DMS153 treated with DMSO at 0.1 percent for 48 hours (cell line): ENCODE results near the gene SOX30.

ENCODE experiments used
- DNase-seq: peaks from one replicate; lab custom pipeline; 2025; ENCODE audit not compliant: unreplicated experiment; lab: John Stamatoyannopoulos, UW

The SOX30 gene

DNA sequence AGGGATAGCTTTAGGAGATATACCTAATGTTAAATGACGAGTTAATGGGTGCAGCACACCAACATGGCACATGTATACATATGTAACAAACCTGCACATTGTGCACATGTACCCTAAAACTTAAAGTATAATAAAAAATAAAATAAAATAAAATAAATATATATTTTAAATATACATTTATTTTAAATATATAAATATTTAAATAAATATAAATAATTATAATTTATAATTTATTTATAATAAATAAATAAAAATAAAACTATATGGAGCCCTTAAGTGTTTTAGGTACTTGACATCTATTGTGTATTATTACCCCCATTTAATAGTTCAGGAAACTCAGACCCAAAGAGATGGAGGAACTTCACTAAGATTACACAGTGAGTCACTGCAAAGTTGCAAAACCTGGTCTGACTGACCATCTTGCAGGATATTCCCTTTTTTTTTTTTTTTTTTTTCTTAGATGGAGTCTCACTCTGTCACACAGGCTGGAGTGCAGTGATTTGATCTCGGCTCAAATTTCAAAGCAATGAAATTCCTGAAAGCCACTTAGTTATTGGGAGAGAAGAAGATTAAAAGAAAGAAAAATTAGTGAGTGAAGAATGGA lies 13.3 kb upstream of the SOX30 start:
- no peak for DNase-seq

DNA sequence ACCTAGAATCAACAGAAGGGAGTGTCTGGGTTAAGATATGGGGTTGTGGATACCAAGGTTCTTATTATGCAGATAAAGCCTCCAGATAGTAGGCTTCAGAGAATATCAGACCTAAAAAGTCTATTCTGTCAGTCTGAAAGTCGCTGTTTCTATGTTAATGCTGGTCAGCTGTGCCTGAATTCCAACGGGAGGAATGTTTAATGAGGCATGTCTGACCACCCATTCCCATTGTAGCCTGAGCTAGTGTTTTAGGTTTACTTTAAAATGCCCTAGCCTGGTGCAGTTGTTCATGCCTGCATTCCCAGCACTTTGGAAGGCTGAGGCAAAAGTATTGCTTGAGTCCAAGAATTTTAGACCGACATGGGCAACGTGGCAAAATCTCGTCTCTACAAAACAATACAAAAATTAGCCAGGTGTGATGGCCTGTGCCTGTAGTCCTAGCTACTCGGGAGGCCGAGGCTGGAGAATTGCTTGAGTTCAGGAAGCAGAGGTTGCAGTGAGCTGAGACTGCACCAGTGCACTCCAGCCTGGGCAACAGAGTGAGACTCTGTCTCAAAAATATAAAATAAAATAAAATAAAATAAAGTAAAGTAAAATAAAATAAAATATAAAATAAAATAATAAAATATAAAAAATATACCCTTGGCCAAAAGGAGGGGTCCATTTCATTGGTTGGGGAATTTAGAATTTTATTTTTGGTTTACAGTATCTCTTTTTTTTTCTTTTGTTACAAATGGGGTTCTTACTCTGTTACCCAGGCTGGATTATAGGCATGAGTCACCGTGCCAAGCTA lies 7.8 kb upstream of the SOX30 start:
- DNase-seq = no peak

DNA sequence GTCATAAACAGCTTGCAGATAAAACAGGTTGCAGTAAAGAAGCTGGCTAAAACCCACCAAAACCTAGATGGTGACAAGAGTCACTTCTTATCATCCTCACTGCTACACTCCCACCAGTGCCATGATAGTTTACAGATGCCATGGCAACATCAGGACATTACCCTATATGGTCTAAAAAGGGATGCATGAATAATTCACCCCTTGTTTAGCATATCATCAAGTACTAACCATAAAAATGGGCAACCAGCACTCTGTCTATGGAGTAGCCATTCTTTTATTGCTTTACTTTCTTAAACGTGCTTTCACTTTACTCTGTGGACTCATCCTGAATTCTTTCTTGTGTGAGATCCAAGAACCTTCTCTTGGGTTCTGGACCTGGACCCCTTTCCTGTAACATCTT lies 6.7 kb upstream of the SOX30 start:
- no peak for DNase-seq

DNA sequence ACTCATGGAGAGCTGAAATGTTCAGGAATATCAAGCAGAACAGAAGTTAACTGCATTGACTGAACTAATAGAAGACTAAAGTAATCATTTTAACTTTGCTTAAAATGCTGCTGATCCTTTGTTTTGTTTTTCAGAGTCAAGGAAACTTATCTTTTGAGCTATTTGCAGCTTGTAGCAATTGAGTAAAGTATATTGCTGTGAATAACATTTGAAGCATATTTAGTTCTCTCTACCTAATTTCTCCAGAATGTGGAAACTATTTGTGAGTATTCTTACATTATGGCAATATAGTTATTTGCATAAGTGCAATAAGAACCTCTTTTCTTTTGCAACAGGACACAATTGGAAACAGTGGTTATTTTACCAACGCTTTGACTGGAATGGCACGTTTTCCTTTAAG lies 5.3 kb upstream of the SOX30 start:
- DNase-seq = no peak

DNA sequence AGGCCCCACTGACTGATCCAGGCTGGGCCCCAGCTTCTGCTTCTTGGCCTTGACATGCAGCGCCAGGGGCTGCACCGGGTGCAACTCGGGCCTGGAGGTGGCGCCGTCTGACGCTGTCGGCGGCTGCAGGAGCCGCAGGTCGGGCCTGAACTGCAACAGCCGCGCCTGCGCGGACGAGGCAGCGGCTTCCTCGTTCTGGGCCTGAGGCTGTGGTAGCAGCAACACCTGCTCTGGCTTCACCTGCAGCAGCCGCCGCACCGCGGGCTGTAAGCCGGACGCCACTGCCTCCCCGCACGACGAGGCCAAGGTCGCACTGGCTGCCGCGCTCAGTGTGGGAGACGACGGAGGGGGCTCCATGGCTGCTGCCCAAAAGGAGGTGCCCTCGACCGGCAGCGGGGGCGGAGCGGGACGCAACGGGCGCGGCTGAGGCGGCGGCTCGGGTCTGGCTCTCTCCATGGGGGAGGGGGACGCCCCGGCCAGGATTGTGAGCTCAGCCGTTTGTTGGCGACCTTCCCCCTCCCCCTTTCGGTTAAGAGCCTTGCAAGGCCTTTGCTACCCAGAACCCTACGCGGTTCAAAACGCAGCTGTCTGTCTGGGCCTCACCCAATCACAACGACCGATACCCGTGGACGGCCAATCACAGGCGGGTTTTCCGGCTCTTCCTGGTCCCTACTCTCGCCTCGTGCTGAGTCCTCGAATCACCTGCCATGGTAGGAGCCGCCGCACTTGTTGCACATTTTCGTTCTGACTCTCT lies 438 bp downstream of the SOX30 start:
- peak; percentile 54 for DNase-seq

DNA sequence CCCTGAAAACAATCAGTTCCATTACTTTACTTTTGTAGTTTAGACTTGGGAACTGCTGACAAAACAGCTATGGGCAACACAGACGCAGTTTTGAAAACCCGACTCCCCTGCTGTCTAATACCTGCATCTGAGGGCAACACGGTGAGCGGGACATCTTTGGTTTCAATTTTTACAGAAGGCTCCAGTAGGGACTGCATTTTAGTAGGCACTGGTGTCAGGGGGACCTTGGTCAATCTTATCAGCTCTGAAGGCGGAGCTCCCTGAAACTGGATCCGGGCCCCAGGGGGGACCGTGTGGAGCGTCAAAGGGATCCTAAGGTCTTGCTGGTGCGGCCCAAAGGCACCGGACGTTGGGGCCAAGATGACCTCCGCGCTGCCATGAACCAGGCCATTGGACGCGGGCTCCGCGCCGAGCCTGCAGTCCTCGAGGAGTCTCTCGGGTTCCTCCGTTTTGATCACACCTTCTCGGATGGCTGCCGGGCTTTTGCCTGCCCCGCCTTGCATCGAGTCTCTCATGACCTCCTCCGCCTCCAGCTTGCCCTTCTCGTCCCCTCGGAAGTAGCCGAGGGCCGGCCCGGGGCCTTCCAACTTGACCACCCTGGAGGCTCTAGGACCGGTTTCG lies 1.1 kb downstream of the SOX30 start:
- DNase-seq = peak; percentile 3

DNA sequence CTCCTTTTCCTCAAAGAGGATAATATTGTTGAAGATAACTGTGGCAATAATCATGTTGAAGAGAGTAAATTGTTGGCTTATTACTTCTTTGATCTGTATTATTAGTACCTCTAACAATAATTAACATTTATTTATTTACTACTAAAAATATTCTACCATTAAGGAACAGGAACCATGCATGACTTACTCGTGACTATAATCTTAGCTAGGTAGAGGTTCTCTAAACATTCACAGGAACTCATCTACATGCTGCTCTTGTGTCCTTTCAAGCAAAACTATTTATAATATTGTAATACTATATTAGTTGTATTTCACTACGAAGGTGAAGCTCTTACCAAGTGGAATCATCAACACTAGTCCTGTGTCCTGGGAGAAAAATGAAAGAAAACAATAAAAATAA lies 3.1 kb downstream of the SOX30 start:
- DNase-seq = no peak

DNA sequence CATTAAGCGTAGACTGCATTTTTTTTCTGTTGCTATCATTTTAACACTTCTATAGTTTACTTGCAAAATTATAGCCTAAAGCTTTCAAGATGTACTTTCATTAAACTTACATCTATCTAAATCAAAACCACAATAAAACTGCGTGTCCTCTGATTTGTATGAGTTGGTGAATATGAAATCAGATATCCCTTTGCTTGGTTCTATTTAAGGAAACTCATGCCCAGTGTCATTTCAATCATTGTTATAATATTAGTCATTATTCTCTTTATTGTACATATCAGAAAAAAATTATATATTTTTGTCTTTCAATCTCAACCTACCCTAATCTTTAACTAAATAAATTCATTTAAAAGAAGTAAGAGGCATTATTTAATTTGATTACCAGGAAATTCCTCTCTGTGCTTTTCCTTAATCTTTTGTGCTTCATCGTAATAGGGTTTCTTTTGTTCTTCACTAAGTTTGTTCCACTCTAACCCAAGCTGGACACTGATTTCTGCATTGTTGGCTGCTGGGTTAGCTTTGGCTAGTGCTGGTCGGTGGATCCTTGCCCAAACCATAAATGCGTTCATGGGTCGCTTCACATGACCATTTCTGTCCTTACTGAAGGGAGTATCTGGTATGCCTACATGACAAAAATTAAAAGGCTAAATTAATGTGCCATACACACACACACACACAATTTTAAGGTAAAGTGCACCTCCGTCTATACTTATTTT lies 3.8 kb downstream of the SOX30 start:
- no peak for DNase-seq

DNA sequence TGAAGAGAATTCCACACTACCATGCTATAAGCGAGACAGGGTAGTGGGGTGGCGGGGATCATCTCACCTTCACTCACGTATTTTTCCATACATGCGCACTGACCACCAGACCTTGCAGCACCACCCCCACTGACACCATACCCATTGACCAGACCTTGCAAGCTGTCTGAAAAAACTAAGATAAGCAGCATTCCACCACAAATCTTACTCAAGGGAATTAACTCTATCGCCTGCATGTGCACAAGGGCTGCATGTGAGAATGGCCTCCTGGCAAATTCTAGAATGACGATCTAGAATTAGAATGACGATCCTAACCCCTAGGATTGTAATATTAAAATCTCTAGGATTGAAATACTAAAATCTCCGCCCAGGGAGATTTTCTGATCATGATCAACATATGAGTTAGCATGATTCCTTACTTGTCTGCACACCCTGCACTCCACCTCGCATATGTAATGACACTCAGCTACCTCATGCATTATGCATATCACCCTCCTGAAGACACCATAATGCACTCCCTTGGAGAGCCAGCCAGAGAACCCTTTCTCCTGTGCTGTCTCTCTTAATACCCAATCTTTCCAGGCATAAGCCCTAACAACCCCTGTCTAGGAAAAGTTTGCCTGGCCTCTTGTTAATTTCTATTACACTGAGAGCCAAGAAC lies 11.7 kb downstream of the SOX30 start:
- no peak for DNase-seq

DNA sequence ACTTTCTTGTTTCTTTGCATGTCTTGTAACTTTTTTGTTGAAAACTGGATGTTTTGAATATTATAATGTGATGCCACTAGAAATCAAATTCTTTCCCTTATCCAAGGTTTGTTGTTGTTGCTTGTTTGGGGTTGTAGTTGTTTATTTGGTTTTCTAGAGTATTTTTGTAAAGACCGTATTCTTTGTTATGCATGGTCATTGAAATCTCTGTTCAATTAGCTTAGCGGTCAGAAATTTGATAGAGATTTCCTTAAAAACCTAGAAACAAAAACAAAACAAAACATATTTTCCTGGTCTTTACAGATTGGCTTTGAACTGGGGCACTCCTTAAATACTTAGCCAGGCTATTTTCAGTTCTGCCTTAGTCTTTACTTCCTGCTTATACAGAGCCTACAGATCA lies 21.9 kb downstream of the SOX30 start:
- DNase-seq = no peak

DNA sequence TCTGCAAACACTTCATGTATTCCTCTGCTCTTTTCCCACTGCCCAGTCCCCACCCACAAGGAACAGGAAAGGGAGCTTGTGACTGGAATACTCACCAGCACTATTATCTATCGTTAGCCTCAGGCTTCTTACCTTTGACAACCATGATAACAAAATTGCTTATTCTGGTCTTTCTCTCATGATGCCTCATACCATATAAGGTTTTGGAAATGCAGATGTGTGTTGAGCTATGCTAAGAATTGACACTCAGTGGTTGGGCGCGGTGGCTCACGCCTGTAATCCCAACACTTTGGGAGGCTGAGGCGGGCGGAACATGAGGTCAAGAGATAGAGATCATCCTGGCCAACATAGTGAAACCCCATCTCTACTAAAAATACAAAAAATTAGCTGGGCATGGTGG lies 25.4 kb downstream of the SOX30 start:
- DNase-seq = no peak

DNA sequence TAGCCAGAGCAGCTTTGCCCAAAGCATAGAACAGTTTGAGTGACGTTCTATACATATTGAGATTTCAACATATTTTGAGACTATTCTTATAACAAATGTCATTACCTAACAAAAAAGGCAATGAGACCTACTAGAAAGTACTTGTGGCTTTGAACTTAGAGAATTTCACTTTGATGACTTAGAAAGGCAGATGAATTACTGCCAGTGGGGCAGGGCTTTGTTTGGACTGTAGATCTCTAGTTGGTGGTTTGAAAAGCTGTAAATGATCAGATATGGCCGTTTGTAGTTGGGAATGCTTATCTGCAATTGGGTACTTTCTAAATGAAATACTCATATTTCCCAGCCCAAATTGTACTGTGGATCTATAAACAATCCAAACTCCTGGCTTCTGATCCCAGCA lies 28.1 kb downstream of the SOX30 start:
- no peak for DNase-seq

DNA sequence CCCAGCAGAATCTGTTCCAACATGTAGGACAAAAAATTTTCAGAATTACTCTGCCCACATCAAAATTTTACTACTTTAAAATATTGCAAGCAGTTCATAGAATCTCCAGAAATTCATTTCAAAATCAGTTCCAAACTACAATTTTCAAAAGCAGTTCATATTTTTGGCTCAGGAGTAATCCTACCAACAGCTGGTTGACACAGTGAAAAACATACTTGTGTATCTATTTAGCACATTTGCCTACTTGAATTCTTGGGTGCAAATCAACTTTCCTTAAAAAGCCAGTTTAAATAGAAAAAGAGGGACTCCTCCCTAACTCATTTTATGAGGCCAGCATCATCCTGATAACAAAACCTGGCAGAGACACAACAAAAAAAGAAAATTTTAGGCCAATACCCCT lies 31.5 kb downstream of the SOX30 start:
- DNase-seq = no peak

DNA sequence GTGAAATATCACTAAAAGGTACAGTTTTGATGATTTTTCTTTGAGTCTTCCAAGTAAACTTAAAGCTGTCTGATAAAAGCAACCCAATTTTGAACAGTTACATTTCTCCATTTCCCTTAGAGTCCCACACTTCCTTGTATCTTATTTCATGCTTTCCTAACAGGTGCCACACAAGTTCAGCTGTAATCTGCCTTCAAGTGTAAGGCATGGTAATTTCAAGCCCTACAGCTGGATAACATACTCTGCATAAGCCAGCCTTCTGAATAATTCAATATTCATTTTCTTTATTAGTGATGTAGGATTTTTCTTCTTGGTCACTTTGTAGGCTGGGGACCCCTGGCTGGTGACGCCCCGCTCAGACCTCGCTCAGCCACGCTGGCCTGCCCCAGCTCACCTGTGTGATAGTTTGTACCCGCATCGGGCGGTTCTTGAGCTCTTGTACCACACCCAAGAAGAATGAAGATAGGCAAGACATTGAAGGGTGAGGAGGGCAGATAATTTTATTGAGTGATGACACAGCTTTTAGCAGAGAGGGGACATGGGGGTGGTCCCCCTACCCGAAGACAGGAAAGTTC lies 34.0 kb downstream of the SOX30 start:
- DNase-seq = no peak

DNA sequence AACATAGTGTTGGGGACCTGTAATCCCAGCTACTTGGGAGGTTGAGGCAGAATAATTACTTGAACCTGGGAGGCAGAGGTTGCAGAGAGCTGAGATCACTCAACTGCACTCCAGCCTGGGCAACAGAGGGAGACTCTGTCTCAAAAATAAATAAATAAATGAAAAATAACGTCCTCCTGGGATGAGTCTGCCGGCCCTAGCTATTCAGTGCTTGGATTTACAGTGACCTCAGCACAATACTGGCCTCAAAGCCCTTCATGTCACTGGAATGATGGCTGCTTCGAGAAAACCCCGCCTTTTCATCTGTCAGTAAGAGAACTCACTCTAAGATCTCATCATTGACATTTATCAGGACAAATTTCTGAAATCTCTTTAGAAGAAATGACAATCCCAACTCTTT lies 35.5 kb downstream of the SOX30 start:
- no peak for DNase-seq

DNA sequence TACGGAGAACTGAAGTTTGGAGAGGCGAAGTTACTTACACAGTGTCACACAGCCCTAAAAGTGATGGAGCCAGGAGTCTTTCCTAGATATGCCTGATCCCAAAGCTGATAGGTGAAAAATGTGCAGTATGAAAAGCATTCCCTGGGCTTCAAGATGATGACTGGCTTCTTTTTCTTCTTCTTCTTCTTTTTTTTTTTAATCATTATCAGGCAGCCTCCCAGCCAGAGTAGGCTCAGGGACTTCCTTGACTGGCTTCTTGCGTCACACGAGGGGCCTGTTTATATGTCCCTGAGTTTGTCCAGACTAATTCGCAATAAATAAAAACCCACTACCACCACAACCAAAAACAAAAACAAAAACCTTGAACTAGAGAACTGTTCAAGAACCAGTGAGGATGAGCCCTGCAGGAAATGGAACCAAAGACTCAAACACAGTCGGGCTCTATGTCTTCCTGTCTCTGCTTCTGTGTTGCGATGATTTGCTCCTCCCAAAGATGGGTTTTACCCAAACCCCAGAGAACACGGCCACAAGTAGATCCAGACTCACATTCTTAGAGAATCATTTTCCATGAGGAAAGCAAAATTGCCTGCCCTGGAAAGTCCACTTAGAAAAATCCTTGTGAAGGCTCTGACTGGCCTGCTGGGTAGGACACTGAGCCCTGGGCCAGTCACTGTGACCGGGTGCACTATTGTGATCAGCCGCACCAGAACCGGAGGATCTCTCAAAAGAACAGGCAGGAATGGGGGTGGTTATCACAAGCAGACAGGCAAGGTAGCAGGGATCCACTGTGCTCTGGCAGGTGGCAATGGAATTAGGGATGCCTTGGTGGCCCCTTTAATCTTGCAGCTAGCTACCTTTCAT lies 38.6 kb downstream of the SOX30 start:
- no peak for DNase-seq

DNA sequence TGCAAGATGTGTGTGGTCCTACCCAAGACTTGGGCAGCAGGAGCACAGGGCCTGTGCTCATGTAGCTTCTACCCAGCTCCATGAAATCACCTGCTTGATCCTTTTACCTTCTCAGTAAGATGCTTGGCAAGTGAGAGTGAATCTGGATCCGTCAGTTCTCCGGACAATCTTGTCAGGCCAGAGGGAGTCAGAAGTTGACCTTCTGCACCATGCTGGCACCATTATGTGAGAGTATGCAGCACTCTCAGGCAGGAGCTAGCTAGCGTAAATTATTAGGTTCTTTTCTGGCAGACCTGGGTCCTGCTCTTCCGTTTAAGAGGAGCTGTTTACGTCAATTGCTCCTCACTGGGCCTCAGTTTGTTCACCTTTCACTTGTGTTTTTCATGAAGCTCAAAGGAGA lies 39.7 kb downstream of the SOX30 start:
- DNase-seq = no peak

DNA sequence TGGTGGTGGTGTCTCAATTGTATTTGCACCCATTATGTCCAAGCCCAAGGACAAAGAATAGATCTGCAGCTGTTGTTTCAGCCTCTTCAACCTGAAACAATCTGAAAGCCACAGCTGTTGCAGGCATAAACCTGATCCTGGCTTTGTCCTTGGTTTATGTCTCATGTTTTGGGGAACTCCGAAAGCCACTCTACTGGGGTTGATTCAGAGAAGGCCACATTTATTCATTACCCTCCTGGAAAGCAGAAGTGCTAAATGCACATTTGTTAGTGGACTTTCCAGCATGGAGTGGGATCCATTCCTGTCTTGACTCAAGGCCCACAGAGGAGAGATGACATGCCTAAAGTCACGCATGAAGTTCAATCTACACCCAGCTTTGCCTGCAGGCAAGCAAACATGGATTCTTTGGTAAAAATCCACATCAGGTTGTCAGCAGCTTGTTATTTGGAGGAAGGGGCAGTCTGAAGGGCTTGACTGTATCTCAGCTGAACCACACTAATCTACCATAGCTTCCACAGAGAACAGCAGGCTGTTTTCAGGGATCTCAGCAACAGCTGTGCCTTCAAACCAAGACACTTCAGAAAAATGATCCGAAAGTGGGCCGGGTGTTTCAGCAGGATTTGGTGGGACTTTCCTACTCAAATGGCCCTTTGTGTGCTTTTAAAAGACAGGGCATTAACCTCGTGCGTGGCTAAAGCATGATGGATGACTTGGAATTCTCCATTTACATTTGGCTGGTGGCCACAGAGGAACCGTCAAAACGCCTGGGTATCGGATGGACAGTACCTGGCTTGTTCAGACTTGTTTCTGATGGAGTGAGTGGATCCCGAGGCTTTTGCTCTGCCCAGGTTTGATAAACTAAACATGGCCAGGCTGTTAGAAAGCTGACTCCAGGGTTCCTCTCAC lies 40.4 kb downstream of the SOX30 start:
- DNase-seq = peak; percentile 18
